Glutamatergic neuron (in vitro differentiated cells): ENCODE data around the gene PPP2R2C. TPM values are rescaled to one million over a fixed set of nuclear protein-coding genes. Genes with fewer than 3 reads are reported as not detected.

Source experiments
- DNase-seq: peaks from one replicate; pipeline ENCODE4 v3.0.0; 2022
- H3K27ac Mint-ChIP-seq: one replicate; pipeline ENCODE4 v1.8.0; 2020; ENCODE audit warnings: mild to moderate bottlenecking, mixed read lengths, inconsistent platforms; ENCODE audit not compliant: unreplicated experiment
- H3K27me3 Mint-ChIP-seq: one replicate; pipeline ENCODE4 v1.8.0; 2020; ENCODE audit warnings: mild to moderate bottlenecking, moderate library complexity, mixed read lengths, inconsistent platforms; ENCODE audit not compliant: unreplicated experiment
- H3K36me3 Mint-ChIP-seq: one replicate; pipeline ENCODE4 v1.8.0; 2020; ENCODE audit warnings: mild to moderate bottlenecking, mixed read lengths, inconsistent platforms; ENCODE audit not compliant: unreplicated experiment
- H3K4me1 Mint-ChIP-seq: one replicate; pipeline ENCODE4 v1.8.0; 2020; ENCODE audit warnings: mild to moderate bottlenecking, low read depth, mixed read lengths, inconsistent platforms; ENCODE audit not compliant: unreplicated experiment
- H3K4me3 Mint-ChIP-seq: one replicate; pipeline ENCODE4 v1.8.0; 2020; ENCODE audit warnings: mild to moderate bottlenecking, mixed read lengths, inconsistent platforms; ENCODE audit not compliant: unreplicated experiment
- H3K9me3 Mint-ChIP-seq: one replicate; pipeline ENCODE4 v1.8.0; 2020; ENCODE audit warnings: mild to moderate bottlenecking, moderate library complexity, mixed read lengths, inconsistent platforms; ENCODE audit not compliant: unreplicated experiment
- total RNA-seq: library from RNA; stranded (reverse); fragmentation: NEBNext Ultra II Directional; extraction: Animal tissue kit (Norgen Biotek cat#: 25700); gene quantifications from one replicate; pipeline ENCODE4 v1.2.1, GENCODE V29; 2021; ENCODE audit not compliant: unreplicated experiment
- TF ChIP-seq, protein P1 (sequence below): fragments of 200-600 bp; sonication (generic); IDR thresholded peaks from one replicate; pipeline ENCODE4 v1.5.0; 2021; ENCODE audit not compliant: partially characterized antibody, unreplicated experiment

The PPP2R2C gene
- total RNA-seq, 1 donor from 2014 or later, result 9.4 TPM

GRCh38 chr4:6333301-6334202 is 138.9 kb downstream of the PPP2R2C start:
- Mint-ChIP-seq H3K9me3 (peaks cover 2% of the 10 kb centered on the region), H3K27me3 (peaks cover 10% of the 10 kb centered on the region), H3K27ac (no peak overlapping the region), H3K36me3 (peaks cover 10% of the 10 kb centered on the region), H3K4me1 (no peaks in the 10 kb centered on the region), H3K4me3 (no peak overlapping the region)
- peak; percentile 29 for DNase-seq
- TF ChIP-seq, protein P1, sequence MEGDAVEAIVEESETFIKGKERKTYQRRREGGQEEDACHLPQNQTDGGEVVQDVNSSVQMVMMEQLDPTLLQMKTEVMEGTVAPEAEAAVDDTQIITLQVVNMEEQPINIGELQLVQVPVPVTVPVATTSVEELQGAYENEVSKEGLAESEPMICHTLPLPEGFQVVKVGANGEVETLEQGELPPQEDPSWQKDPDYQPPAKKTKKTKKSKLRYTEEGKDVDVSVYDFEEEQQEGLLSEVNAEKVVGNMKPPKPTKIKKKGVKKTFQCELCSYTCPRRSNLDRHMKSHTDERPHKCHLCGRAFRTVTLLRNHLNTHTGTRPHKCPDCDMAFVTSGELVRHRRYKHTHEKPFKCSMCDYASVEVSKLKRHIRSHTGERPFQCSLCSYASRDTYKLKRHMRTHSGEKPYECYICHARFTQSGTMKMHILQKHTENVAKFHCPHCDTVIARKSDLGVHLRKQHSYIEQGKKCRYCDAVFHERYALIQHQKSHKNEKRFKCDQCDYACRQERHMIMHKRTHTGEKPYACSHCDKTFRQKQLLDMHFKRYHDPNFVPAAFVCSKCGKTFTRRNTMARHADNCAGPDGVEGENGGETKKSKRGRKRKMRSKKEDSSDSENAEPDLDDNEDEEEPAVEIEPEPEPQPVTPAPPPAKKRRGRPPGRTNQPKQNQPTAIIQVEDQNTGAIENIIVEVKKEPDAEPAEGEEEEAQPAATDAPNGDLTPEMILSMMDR, result peak; percentile 84

GRCh38 chr4:6332669-6333050 is 139.8 kb downstream of the PPP2R2C start:
- Mint-ChIP-seq H3K27ac (no peak overlapping the region), H3K36me3 (peaks cover 10% of the 10 kb centered on the region), H3K27me3 (peaks cover 10% of the 10 kb centered on the region), H3K4me3 (no peak overlapping the region), H3K4me1 (no peaks in the 10 kb centered on the region), H3K9me3 (no peaks in the 10 kb centered on the region)
- no peak for DNase-seq
- TF ChIP-seq, protein P1, result no peak

- DNase-seq, result peak; percentile 81
- Mint-ChIP-seq H3K4me3 (no peak overlapping the region), H3K9me3 (no peaks in the 10 kb centered on the region), H3K27me3 (peaks cover 10% of the 10 kb centered on the region), H3K4me1 (no peaks in the 10 kb centered on the region), H3K27ac (no peak overlapping the region), H3K36me3 (peaks cover 10% of the 10 kb centered on the region)
- TF ChIP-seq, protein P1, result peak; percentile 91
Measured at GRCh38 chr4:6332042-6332668, 140.3 kb downstream of the PPP2R2C start.

GRCh38 chr4:6331468-6331867 is 140.9 kb downstream of the PPP2R2C start:
- Mint-ChIP-seq H3K4me3 (no peak overlapping the region), H3K27me3 (peaks cover 8% of the 10 kb centered on the region), H3K4me1 (no peaks in the 10 kb centered on the region), H3K27ac (no peak overlapping the region), H3K36me3 (peaks cover 10% of the 10 kb centered on the region), H3K9me3 (peaks cover under 1% of the 10 kb centered on the region)
- TF ChIP-seq, protein P1, result no peak
- no peak for DNase-seq

- Mint-ChIP-seq H3K36me3 (peaks cover 10% of the 10 kb centered on the region), H3K27me3 (peaks cover 11% of the 10 kb centered on the region), H3K9me3 (peaks cover 3% of the 10 kb centered on the region), H3K4me3 (no peak overlapping the region), H3K27ac (no peak overlapping the region), H3K4me1 (no peaks in the 10 kb centered on the region)
- no peak for DNase-seq
- TF ChIP-seq, protein P1, result peak; percentile 69
Measured at GRCh38 chr4:6331018-6331417, 141.4 kb downstream of the PPP2R2C start.
